HG02763 (cell line): ENCODE measurements around the gene MTA2.
"Not testable (repeated sequence)": the region's sequence is repeated elsewhere in the genome, so short reads cannot be mapped to it uniquely, and the experiment has no call there.

ENCODE experiments used
- ATAC-seq: cut with Tn5 transposase; IDR thresholded peaks from one replicate; pipeline ENCODE4 v1.9.1; 2021; ENCODE audit warnings: mild to moderate bottlenecking, moderate library complexity; ENCODE audit not compliant: unreplicated experiment

MTA2 gene

DNA sequence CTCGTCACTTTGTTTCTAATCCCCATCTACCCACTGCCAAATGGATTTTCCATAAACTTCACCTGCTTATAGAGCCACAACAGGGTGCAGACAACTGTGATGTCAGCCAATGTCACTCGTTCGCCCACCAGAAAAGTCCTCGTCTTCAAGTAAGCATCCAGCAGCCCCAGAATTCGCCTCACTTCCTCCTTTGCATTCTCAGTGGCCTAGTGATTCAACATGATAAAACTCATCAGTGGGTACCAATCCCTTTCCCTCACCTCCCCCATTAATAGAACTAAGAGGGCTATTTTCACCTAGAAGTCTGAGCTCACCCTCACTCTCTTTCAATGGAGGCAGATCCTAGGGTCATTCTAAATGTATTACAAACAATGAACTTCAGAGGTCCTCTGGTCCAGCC lies 30.8 kb downstream of the MTA2 start:
- ATAC-seq: not testable (repeated sequence)

DNA sequence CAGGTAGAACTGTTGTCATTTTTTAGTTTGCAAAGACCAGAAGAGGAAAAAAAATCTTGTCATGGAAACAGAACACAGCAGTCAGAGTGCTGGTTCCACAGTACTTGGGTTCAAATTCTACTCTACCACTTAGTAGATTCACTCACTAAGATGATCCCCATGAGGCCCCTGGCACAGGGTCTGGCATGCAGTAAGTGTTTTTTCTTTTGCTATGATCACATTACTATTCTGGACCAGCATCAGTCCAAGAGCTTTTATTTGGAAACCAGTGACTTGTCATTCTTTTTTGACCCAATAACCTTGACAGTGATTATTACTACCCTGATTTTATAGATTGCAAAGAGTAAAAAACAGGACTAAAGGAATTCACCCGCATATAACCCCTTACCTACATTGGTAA lies 32.1 kb downstream of the MTA2 start:
- no peak for ATAC-seq

DNA sequence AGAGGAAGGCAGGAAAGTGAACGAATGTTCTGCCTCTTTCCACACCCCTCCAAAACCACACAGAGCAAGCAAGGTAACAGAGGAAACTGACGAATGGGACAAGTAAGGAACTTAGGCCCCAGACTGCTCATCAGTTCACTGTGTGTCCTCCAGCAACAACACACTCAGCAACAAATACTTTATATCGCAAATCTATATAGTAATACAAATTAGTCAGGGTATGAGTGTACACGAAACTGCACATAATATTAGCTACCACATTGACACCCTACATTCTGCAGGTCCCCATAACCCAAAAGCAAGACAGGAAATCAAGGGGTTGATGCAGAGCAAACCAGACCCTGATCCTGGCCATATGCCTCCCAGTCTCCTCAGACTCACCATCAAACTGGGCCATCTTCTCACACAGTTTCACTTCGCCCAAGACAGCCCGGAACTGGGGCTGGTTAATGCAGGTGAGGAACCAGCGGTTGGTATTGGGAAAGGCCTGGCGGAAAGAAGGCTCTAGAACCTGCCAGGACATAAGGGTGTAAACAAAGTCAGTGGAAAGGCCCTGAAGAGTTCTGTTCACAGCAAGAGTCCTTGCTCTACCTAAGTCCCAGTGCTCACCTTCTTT lies 34.5 kb downstream of the MTA2 start:
- no peak for ATAC-seq

DNA sequence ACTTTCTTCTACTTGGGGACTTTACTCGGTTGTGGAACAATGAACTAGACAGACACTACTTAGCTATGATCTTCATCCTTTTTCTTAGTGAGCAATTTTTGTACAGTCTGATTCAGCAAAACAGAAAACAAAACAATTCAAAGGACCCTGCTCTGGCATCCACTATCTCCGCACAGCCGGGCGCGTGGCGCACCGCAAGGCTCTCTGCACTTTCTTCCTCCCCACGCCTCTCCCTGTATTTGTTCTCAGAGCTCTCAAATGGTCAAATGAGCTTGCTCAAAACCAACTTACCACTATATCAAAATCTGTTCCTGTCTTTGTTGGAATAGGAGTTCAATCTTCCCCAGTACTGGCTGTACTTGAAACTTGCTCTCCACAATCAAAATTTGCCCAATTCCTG lies 35.4 kb downstream of the MTA2 start:
- no peak for ATAC-seq

DNA sequence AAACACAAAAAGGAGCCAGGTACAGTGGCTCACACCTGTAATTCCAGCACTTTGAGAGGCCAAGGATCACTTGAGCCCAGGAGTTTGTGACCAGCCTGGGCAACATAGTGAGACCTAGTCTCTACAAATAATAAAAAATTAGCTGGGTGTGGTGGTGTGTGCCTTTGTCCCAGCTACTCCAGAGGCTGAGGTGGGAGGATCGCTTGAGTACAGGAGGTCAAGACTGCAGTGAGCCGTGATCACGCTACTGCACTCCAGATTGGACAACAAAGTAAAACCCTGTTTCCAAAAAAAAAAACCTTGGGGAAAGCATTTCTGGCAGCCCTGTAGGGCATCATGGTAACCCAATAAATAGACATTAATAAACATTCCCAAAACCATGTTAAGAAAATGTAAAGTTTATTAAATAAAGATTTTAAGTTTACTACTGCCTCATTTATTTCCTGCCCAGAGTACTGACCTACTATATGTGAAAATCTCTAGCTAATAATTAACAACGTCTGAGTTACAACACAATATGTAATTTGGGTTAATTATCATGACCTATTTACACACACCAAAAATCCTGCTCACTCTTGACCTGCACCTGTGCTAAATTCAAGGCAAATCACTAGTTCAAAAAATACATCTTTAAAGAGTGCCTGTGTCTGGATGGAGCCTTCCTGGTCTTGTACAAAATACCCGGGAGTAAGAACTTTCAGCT lies 36.4 kb downstream of the MTA2 start:
- no peak for ATAC-seq

DNA sequence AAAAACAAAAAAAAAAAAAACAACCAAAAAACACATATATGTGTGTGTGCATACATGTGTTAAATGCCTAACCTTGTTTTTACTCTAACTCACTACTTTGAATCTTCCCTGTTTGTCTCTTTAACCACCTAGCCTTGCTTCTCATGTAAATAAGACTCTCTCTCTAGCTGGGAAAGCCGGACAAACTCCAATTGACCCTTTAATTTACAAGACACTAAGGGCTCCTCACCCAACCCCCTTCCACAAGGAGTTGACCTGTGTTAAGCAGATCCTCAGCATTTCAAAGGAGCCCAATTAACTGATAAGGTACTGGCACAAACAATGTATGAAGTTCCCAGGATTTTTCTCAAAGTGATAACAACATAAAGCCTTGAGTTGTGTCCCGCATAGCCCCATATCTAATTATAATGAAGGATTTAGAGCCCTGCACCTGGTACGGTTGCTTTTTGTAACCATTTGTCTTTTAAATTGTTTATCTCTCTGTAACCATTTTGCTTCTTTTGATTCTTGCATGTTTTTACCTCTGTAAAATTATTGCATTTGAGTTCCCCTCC lies 39.9 kb downstream of the MTA2 start:
- ATAC-seq: not testable (repeated sequence)

DNA sequence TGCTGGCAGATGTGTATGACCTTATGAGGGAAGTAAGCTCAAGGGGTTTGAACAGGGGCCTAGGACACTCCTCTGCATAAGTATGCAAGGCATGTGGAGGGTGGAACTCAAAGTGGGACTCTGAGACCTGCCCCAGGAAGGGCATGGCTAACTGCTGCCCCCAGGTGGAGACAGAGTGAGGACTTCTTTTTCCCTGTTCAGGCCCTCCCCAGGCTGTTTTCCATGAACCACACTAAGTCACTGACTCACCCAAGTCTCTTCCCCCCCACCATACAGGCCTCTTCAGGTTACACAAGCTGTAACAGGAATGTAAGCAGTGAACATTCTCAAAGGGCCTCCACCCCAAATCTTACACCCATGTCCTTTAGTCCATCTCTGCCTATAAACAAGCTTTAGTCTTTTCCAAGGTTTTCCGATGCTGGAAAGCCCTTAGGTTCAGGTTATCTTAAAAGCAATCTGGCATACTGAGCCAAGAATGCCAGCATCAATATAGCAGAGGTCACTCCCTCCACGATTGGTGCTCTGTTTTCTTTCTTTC lies 41.0 kb downstream of the MTA2 start:
- ATAC-seq: no peak

DNA sequence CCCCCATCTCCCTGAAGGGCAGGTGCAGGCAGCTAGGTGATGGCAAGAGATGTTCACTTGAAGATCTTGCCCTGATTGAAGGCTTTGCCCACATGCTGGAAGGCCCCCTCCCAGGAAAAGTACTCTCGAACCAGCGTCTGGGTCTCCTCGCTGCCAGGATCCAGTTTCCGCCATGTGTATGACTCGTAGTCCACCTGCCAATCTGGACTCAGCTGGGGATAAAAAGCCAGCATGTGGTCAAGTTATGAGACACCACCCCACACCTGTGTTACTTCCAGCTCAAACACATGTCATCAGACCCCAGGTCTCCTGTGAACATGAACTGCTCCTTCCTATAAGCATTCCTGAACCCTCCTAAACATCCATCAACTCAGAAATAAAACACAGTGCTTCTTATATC lies 42.0 kb downstream of the MTA2 start:
- not testable (repeated sequence) for ATAC-seq

DNA sequence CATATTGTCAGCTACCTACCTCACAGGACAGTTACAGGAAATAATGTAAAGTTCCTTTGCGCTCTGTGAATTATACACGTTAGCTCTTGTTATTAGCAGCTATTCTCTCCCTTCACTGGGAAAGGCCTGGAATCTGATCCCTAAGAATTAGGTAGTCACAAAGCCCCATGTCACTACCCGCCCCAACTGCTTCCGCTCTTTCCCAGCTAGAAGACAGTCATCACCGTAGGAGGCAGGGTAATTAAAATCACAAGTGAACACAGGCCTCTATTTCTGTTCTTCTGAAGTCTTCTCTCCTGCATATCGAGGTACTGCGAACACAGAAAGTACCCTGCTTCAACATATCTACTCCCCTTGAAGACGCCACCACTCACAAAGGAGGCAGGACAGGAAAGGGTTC lies 42.5 kb downstream of the MTA2 start:
- ATAC-seq: no peak

DNA sequence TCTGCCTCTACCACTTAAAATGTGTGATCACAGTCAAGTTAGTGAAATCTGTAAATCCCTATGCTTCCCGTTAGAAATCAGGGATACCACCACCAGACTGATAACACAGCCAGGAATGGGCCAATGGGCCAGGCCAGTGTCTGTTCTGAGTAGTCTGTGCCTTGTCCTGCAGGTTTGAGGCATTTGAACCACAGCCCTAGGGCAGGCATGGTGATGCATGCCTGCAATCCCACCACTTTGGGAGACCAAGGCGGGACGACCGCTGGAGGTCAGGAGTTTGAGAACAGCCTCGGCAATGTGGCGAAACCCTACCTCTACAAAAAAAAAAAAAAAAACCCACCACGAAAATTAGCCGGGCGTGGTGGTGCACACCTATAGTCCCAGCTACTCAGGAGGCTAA lies 43.0 kb downstream of the MTA2 start:
- no peak for ATAC-seq

DNA sequence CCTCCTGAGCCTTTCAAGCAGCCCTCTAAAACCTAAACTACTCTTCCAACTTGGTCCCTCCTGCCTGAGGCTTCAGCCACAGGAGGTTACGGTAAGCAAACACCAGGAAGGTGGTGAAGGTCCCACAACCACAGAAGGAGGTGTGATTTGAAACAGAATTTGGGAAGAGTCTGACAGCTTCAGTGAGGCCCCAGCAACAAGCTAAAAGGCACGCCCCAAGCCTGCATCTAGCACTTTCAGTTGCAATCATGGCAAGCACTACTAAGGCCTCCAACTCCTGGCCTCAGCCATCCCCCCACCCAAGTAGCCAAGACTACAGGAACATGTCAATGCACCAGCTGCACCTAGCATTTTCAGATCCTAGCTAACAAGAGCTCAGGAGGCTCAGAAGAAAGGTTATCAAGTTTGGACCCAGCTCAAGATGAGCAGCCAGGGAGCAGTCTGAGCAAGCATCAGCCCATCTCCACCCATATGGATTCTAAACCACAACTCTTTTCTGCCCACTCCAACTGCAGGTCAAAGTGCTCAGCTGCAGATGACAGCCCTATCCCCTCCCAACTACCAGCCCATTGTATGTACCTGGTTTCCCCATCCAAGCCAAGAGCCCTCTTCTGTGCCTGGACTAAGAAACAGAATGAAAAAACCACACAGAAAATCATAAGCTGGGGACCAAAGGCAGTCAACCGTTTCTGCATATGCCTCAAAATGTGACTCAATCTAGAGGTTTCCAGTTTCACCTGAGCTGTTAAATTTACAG lies 44.6 kb downstream of the MTA2 start:
- peak; percentile 11 for ATAC-seq

DNA sequence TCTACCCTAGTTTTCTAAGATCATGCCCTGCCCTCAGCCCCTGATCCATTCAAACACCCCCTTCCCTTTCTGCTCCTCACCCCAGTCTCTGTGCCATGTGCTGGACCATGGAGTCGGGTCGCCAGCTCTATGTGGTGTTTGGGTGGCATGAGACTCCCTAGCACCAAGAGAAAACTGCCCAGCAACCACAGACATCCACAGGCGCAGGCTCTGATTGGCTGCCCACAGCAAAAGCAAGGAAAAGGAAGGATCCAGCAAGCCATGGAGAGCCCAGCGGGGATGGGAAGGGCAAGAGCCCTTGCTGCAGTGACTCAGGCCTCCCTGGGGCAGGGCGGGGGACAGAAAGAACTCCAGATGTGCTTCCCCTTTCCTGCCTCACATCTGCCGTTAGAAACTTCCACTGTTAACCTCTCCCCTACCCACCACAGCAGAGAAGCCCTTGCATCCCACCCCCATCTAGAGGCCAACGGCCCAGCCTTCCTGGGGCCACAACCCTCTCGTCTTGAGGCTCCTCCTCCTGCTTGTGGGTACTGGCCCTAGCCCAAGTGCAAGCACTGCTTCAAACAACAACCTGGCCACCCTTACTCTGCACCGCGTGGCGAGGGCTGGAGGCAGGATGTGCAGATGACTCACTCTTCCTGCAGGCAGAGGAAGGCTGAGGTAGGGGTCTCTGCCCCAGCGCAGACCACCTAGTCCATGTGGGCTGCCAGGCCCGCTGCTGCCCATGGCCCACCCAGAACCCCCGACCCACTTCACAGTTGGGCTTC lies 45.4 kb downstream of the MTA2 start:
- ATAC-seq: peak; percentile 34

DNA sequence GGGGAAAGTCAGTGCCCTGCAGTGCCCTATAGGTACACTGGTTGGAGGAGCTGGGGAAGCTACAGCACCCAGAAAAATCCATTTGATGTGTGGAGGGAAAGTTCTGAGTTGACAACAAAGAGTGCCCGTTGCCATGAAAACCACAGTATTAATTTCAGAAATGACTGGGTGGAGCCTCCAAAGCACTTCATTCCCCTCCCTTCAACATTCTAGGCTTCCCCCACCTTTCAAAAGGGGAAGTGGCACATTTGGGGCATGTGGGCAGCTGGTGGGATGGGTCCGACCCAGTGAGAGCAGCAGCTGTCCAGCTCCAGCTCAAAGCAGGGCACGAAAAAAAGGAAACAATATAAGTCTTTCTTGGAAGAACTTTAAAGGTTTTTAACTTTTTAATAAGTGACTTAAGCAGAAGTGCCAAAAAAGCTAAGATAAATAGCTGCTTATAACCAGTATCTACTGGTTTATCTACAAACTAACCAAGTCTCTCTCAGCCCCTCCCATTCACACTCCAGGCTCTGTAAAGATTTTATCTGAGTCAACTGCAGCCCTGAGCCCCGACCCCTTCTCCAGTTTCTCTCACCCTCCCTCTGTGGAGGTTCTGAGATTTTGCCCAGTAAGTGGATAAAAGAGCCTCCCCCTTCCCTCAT lies 46.1 kb downstream of the MTA2 start:
- ATAC-seq: peak; percentile 29

DNA sequence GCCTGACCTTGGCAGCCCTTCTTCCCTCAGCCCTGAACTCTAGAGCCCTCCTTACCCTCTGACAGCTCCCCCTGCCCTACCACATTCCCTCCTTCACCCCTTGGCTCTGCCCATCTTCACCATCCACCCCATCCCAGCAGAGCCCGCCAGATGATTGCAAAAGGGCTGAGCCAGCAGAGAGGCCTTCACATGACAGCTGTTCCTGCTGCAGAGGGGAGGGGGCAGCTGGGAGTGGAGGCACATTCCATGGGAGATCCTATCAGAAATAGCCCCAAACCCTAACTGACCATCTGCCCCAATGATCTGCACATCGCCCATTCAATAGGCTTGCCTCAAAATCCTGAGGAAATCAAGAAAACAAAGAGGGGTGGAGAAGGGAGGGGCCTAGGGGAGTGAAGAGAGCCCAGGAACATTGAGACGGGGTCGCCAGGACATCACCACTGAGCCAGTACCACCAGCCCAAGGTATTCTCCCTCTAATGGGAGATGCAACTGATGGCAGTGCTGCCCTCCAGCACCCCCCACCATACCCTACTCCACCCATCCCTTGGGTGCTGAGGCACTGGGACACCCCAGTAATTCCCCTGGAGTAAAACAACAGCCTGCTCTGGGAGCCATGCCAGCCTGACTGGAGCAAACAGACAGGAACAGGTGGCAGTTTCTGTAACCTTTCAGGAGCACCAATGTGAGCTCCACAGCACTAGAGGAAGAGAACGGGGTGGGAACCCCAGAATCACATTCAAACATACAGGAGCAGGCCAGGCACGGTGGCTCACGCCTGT lies 47.1 kb downstream of the MTA2 start:
- no peak for ATAC-seq

DNA sequence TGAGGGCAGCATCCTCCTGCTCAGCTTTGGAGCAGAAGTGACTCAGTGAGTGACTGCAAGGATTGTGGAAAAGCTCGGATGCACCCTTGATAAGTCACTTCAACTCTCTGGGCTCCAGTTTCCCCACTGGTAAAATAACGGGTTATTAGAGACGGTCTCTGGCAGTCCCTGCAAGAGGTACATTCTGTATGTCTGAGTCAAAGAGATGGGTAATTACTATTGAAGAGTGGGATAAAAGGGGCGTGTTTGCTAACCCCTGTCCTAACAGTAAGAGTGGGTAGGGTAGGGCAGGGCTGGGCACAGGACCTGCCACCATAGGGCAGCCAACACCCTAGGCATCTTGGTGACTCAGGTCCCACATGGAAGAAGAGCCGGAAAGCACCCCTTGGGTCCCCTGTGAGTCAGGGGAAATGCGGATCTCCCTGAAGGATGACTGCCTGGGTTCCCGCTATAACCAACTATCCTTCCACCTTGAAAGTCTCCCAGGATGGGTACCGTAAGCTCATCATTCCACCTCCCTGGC lies 47.8 kb downstream of the MTA2 start:
- no peak for ATAC-seq

DNA sequence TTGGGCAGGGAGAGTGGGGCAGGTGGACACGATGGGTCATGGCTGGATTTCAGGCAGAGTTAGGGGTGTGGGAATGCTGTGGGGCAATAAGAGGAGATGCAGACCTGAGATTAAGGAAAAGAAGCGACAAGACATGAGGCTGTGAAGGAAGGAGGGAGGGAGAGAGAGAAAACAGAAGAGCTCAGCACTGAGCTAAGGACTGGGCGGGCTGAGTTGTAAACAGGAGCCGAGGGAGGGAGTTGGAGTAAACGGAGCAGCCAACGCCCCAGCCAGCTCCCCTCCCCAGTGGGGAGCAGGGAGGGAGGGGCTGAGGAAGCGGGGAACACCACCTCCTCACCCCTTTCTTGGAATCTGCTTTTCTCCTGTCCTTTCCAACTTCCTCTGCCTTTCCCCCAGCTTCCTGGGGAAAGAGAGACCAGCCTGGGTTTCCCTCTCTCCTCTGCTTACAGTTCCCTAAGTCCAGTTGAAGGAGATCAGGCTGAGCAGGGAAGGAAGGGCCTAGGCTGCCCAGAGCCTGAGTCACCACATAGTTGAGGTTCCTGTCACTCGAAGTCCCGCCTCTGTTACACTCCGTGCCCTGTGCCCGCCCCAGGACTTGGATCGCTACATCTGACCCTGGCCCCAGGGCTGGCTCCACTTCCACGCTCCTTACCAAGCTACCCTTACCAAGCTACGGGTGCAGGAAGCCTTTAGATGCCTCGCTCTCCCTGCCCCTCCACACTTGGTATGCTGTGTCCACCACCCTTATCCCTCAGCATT lies 48.4 kb downstream of the MTA2 start:
- no peak for ATAC-seq

DNA sequence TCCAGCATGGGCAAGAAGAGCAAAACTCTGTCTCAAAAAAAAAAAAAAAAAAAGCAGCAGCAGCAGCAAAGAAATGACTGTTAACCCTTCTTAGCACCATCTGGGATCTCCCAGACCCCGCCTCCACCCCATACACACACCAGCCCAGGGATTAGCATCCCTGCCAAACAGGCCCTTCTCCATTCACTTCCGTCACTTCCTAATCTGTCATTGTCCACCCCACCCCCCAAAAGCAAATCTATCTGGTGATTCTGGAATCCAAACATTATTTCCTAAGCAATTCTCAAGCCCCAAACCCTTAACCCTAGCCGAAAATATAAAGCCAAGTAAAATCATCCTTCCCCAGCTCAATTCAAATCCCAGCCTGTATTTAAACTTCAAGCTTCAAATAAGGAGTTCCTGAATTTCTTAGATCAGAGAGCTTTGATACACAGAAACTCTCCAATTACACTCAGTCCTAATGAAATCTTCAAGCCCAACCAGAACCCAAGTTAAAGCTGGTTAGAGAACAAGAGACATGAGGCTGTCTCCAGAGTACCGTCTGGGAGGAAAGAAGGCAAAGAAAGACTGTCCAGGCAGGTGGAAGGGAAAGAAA lies 49.1 kb downstream of the MTA2 start:
- ATAC-seq: no peak

DNA sequence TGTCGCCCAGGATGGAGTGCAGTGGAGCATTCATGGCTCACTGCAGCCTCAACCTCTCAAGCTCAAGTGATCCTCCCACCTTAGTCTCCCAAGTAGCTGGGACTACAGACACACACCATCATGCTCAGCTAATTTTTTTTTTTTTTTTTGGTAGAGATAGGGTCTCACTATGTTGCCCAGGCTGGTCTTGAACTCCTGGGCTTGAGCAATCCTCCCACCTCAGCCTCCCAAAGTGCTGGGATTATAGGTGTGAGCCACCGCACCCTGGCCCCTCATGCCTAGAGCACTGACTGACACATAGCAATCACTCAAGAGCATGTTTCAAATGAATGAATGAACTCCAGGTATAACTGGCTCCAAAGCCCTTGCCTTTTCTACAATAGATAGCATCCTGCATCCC lies 51.2 kb downstream of the MTA2 start:
- ATAC-seq: not testable (repeated sequence)
